Spinal cord (tissue), 10 donors: ENCODE data around the gene PSMF1. TPM values are rescaled to one million over a fixed set of nuclear protein-coding genes. Genes with fewer than 3 reads are reported as not detected.

Experiments used
- DNase-seq, 6 donors: peaks; one replicate each; pipeline versions ENCODE4 v3.0.0 to v3.0.0-alpha.2; 2013 to 2015; ENCODE audit warnings: low spot score in 6 of 6, low read depth in 4 of 6
- H3K27ac ChIP-seq: one replicate; pipeline ENCODE4 v1.5.1; 2013; ENCODE audit warnings: low read depth, low read length, control low read depth
- H3K27me3 ChIP-seq: one replicate; pipeline ENCODE4 v1.6.1; 2013; ENCODE audit warnings: low read length; ENCODE audit not compliant: control insufficient read depth, insufficient read depth
- H3K36me3 ChIP-seq: one replicate; pipeline ENCODE4 v1.6.1; 2013; ENCODE audit warnings: low read length; ENCODE audit not compliant: control insufficient read depth, insufficient read depth
- H3K4me1 ChIP-seq: one replicate; pipeline ENCODE4 v1.6.1; 2013; ENCODE audit warnings: low read length; ENCODE audit not compliant: control insufficient read depth, insufficient read depth
- H3K4me3 ChIP-seq: one replicate; pipeline ENCODE4 v1.5.1; 2013; ENCODE audit warnings: low read depth, low read length, control low read depth
- H3K9me3 ChIP-seq: one replicate; pipeline ENCODE4 v1.6.1; 2013; ENCODE audit warnings: low read length; ENCODE audit not compliant: control insufficient read depth, insufficient read depth
- WGBS: methylation state at CpG from one replicate; pipeline ENCODE4 v1.1.5; 2013; ENCODE audit warnings: missing lambda C conversion rate; ENCODE audit not compliant: insufficient coverage; 5-methylcytosine and 5-hydroxymethylcytosine counted together
- polyA plus RNA-seq, 2 donors: library from polyadenylated mRNA; unstranded; fragments of 120-200 nt; gene quantifications; one replicate each; pipeline ENCODE4 v1.2.1, GENCODE V29; 2013; ENCODE audit not compliant: insufficient read length in 2 of 2
- total RNA-seq, 2 donors: library from RNA; depleted of rRNA in 1 of 2; stranded (reverse); fragments of 120-200 nt in 1 of 2; fragments of >200 nt in 1 of 2; gene quantifications; one replicate each; pipeline versions ENCODE4 v1.2.3 to v1.2.4, GENCODE V29; 2013 to 2014
- donor health status: healthy.

PSMF1 gene
- total and polyA plus RNA-seq, 4 donors, result 41.8 to 156 (median 98.3) TPM

DNA sequence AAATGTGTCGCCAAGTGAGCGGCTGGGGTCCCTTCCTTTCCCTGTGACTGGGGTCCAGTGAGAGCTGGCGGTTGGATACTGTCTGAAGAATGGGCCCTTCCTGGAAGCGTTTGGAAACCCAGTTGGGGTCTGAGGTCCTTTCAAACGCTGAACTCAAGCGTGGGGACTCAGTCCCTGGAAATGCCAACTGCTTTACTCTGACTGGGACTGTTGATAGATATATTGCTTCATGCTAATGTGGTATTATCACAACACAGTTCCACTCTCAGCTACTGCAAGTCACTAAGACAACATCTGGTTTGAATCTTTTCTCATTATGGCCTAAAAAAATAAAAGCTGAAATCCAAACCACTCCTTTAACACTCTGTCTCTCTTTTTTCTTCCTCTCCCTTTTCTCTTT lies 23.7 kb upstream of the PSMF1 start:
- peaks cover 3% of the 10 kb centered on the region for H3K4me1 ChIP-seq
- peak in 2 of 6 donors; percentile 11 to 65 for DNase-seq
- no peaks in the 10 kb centered on the region for H3K36me3 ChIP-seq
- no peaks in the 10 kb centered on the region for H3K27me3 ChIP-seq
- 16% methylated on average over 3 of the region's 6 CpGs for WGBS
- no peak overlapping the region for H3K4me3 ChIP-seq
- no peaks in the 10 kb centered on the region for H3K9me3 ChIP-seq
- H3K27ac ChIP-seq, result no peak overlapping the region

DNA sequence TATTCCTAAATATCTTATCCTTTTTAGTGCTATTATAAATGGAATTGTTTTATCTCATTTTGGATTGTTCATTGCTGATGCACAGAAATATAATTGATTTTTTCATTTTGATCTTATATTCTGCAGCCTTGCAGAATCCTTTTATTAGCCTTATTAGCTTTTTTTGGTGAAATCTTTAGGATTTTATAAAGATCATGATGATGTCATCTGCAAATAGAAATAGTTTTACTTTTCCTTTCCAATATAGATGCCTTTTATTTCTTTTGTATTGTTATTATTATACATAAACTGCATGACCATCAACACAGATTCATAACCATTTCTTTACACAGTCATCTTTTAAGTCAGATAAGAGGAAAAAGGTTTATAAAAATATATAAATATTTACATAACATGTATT lies 16.9 kb upstream of the PSMF1 start:
- no peak for DNase-seq
- H3K36me3 ChIP-seq, result no peaks in the 10 kb centered on the region
- no peaks in the 10 kb centered on the region for H3K27me3 ChIP-seq
- peaks cover 3% of the 10 kb centered on the region for H3K9me3 ChIP-seq
- H3K4me1 ChIP-seq, result no peaks in the 10 kb centered on the region
- H3K4me3 ChIP-seq, result no peak overlapping the region
- no peak overlapping the region for H3K27ac ChIP-seq

- no peak for DNase-seq
- no peak overlapping the region for H3K4me3 ChIP-seq
- peaks cover 3% of the 10 kb centered on the region for H3K9me3 ChIP-seq
- H3K27ac ChIP-seq, result no peak overlapping the region
- H3K4me1 ChIP-seq, result no peaks in the 10 kb centered on the region
- H3K27me3 ChIP-seq, result no peaks in the 10 kb centered on the region
- H3K36me3 ChIP-seq, result no peaks in the 10 kb centered on the region
These were observed 16.4 kb upstream of the PSMF1 start for GRCh38 chr20:1102016-1102415.

DNA sequence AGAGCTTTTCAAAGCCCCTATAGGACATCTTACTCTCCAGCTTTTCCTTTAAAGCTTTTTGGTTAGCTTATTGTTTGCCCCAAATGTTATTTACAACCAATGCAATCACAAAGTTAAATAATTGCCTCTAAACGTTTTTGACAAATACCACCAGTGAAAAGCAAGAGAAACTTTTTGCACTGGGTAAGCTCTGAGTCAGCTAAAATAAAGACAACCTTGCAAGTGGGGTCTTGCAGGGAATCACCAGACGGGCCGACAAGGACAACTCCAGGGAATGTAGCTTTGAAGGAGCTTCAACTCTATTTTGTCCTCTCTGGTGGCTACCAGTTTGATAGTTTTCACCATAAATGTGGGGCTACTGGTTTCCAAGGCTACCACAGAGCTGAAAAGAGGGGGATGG lies 14.7 kb upstream of the PSMF1 start:
- Histone ChIP-seq H3K27ac (no peak overlapping the region), H3K9me3 (peaks cover 3% of the 10 kb centered on the region), H3K36me3 (no peaks in the 10 kb centered on the region), H3K27me3 (no peaks in the 10 kb centered on the region), H3K4me1 (peaks cover 4% of the 10 kb centered on the region), H3K4me3 (no peak overlapping the region)
- 56% methylated on average over 3 of the region's 3 CpGs for WGBS
- no peak for DNase-seq

GRCh38 chr20:1105599-1106194 lies 12.7 kb upstream of the PSMF1 start:
- WGBS, result 82% methylated on average over 6 of the region's 6 CpGs
- Histone ChIP-seq H3K4me1 (peaks cover 4% of the 10 kb centered on the region), H3K4me3 (no peak overlapping the region), H3K27me3 (no peaks in the 10 kb centered on the region), H3K27ac (no peak overlapping the region), H3K9me3 (peaks cover 3% of the 10 kb centered on the region), H3K36me3 (no peaks in the 10 kb centered on the region)
- no peak for DNase-seq

DNA sequence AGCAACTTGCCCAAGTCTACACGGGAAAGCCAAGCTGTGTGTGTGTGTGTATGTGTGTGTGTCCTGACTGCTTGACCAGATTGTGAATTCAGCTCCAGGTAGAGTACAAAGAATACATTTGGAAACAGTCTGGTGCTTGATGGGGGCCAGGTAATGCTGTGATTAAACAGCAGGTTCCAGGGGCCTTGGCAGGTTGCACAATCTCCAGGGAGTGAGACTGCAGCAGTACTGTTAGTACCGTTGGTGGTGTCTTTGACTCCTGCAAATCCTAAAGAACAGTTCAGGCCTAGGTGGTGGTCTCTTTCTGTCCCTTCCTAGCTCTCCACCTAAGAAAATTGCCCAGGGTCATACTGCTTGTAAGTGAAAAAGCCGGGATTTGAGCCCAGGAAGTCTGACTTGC lies 11.2 kb upstream of the PSMF1 start:
- WGBS, result 82% methylated on average over 3 of the region's 3 CpGs
- no peaks in the 10 kb centered on the region for H3K36me3 ChIP-seq
- peaks cover 3% of the 10 kb centered on the region for H3K9me3 ChIP-seq
- no peak overlapping the region for H3K4me3 ChIP-seq
- no peaks in the 10 kb centered on the region for H3K27me3 ChIP-seq
- peaks cover 4% of the 10 kb centered on the region for H3K4me1 ChIP-seq
- no peak overlapping the region for H3K27ac ChIP-seq
- DNase-seq, result no peak

DNA sequence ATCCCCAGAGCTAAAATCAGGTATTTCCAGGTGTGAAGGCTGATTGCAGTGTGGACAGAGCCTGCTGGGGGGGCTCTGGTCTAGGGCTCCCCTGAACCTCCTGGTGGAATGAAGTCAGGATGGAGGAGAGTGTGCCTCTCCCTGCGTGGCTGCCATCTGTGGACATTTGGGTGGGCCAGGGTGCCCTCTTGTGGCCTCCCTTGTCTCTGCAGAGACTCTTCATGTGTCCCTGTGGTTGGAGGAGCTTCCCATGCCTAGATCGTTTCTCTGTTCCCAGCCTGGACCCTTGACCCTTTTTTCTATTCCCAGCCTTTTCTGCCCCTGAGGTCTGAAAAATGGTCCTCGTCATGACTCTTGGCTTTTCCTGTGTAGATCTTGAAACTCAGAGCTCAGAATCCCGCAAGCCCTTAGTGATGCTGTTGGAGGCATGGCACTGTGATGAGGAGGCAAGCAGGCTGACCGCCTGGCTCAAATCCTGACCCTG lies 9.9 kb upstream of the PSMF1 start:
- Histone ChIP-seq H3K4me3 (no peak overlapping the region), H3K27me3 (no peaks in the 10 kb centered on the region), H3K27ac (no peak overlapping the region), H3K4me1 (peaks cover 7% of the 10 kb centered on the region), H3K36me3 (no peaks in the 10 kb centered on the region), H3K9me3 (no peaks in the 10 kb centered on the region)
- DNase-seq, result peak in 4 of 6 donors; percentile 20 to 74 (median 42)
- 18% methylated on average over 4 of the region's 5 CpGs for WGBS

- DNase-seq, result peak in 1 of 6 donors; percentile 17
- Histone ChIP-seq H3K4me1 (peaks cover 7% of the 10 kb centered on the region), H3K27ac (no peak overlapping the region), H3K9me3 (no peaks in the 10 kb centered on the region), H3K27me3 (no peaks in the 10 kb centered on the region), H3K36me3 (no peaks in the 10 kb centered on the region), H3K4me3 (no peak overlapping the region)
- 71% methylated on average over 5 of the region's 5 CpGs for WGBS
These were observed 5.5 kb upstream of the PSMF1 start for GRCh38 chr20:1112908-1113307.

DNA sequence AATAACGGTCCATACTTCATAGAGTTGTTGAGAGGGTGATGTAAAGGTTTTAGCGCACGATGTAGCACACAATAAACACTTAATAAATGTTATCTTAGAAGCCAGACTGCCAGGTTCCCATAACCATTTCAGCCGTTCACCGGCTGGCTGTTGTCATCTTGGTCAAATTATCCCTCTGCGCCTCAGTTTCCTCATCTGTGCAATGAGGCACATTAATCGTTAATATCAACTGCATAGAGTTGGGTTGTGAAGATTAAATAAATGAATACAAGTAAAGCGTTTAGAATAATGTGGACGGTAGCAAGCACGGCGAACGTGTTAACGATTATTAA lies 432 bp upstream of the PSMF1 start:
- H3K27me3 ChIP-seq, result no peaks in the 10 kb centered on the region
- H3K9me3 ChIP-seq, result no peaks in the 10 kb centered on the region
- peaks cover 22% of the 10 kb centered on the region for H3K4me1 ChIP-seq
- no CpG with 5 or more reads among the region's 13 CpGs for WGBS
- DNase-seq, result no peak
- no peaks in the 10 kb centered on the region for H3K36me3 ChIP-seq
- peak overlapping the region; percentile 76 for H3K4me3 ChIP-seq
- H3K27ac ChIP-seq, result peak overlapping the region; percentile 35

GRCh38 chr20:1119128-1119505 lies 715 bp downstream of the PSMF1 start:
- Histone ChIP-seq H3K9me3 (no peaks in the 10 kb centered on the region), H3K4me3 (peak overlapping the region; percentile 76), H3K4me1 (peaks cover 18% of the 10 kb centered on the region), H3K36me3 (no peaks in the 10 kb centered on the region), H3K27me3 (no peaks in the 10 kb centered on the region), H3K27ac (no peak overlapping the region)
- no peak for DNase-seq
- 2% methylated on average over 7 of the region's 8 CpGs for WGBS
